ENCODE results near the gene SYNE1.

DNA sequence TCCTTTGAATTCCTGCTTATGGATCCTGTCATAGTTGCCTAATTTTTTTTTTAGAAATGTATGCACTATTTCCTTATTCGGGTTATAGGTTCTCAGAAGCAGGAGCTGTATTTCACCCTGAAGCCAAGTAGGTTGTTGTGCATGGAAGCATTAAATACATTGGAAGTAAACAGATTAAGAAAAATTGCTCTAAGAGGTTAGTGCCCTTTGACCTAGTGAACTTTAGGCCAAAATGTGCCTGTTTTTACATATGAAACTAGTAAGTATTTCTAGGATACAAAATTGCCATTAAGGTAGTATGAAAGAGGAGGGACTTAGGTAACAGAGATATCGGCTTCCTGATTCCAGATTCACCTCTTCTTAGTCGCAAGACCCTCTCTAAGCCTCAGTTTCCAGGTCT, 377.9 kb downstream of the SYNE1 start:
- TF ChIP-seq EP300 (IDR thresholded peaks at IDR 0.05) (no peak), POLR2AphosphoS5 (IDR thresholded peaks at IDR 0.05) (no peak), CTCF (IDR thresholded peaks at IDR 0.05) (no peak)
